IMR-90 (cell line): ENCODE data around the gene CANT1. TPM values are rescaled to one million over a fixed set of nuclear protein-coding genes. Genes with fewer than 3 reads are reported as not detected.

ENCODE experiments used
- ATAC-seq: fragments of 200-7000 bp; cut with Tn5 transposase; 2 replicates; pipeline ENCODE4 v1.9.1; 2020; ENCODE audit warnings: low read depth, mild to moderate bottlenecking, moderate library complexity
- BruUV-seq: library from RNA; stranded (reverse); fragments of 400-500 nt; replicated peaks from 2 replicates; lab custom pipeline; 2021; lab: Mats Ljungman, UMichigan
- CTCF ChIA-PET: fragments of 300-600 bp; formaldehyde crosslinking; extraction: SDS; loops from one replicate; lab custom pipeline; 2021; ENCODE audit warnings: antibody characterized with exemption; lab: Yijun Ruan, JAX
- POLR2A ChIA-PET: fragments of 300-600 bp; sonication (Branson Sonifier 250); formaldehyde crosslinking; loops from one replicate; lab custom pipeline; 2022; ENCODE audit warnings: antibody characterized with exemption; ENCODE audit not compliant: unreplicated experiment; lab: Charles Lee
- DNase-seq: peaks from one replicate; pipeline ENCODE4 v3.0.0; 2013
- H2AFZ ChIP-seq: replicated peaks from 2 replicates; pipeline ENCODE3; 2013; ENCODE audit warnings: low read length, mild to moderate bottlenecking; ENCODE audit not compliant: poor library complexity
- H2AK5ac ChIP-seq: 2 replicates; pipeline ENCODE4 v1.6.1; 2013; ENCODE audit warnings: low read depth, low read length, inconsistent platforms
- H2AK9ac ChIP-seq: replicated peaks from 2 replicates; pipeline ENCODE3; 2013; ENCODE audit warnings: mild to moderate bottlenecking, low read depth, low read length, moderate library complexity; ENCODE audit not compliant: poor library complexity
- H2BK120ac ChIP-seq: 2 replicates; pipeline ENCODE4 v1.6.1; 2013; ENCODE audit warnings: low read depth, low read length, inconsistent platforms
- H2BK15ac ChIP-seq: 3 replicates; pipeline ENCODE4 v1.6.1; 2013; ENCODE audit warnings: low read depth, low read length, inconsistent platforms
- H2BK20ac ChIP-seq: 2 replicates; pipeline ENCODE4 v1.6.1; 2013; ENCODE audit warnings: low read depth, mild to moderate bottlenecking, inconsistent platforms, low read length, moderate library complexity
- H2BK5ac ChIP-seq: 2 replicates; pipeline ENCODE4 v1.6.1; 2013; ENCODE audit warnings: mild to moderate bottlenecking, low read depth, low read length, inconsistent platforms; ENCODE audit not compliant: poor library complexity, severe bottlenecking
- H3K14ac ChIP-seq: replicated peaks from 2 replicates; pipeline ENCODE4 v1.6.1; 2013; ENCODE audit warnings: low read depth, low read length, inconsistent platforms
- H3K18ac ChIP-seq: 2 replicates; pipeline ENCODE4 v1.6.1; 2013; ENCODE audit warnings: low read depth, low read length, control low read depth
- H3K23ac ChIP-seq: 2 replicates; pipeline ENCODE4 v1.6.1; 2013; ENCODE audit warnings: low read depth, low read length, inconsistent platforms
- H3K27ac ChIP-seq: 2 replicates; pipeline ENCODE4 v1.5.1; 2013; ENCODE audit warnings: mild to moderate bottlenecking, control low read depth, low read length; ENCODE audit not compliant: insufficient read depth
- H3K27me3 ChIP-seq: 2 replicates; pipeline ENCODE4 v1.6.1; 2013; ENCODE audit warnings: low read length; ENCODE audit not compliant: control insufficient read depth, insufficient read depth
- H3K36me3 ChIP-seq: 2 replicates; pipeline ENCODE4 v1.6.1; 2013; ENCODE audit warnings: low read length, mixed read lengths; ENCODE audit not compliant: control insufficient read depth, insufficient read depth
- H3K4ac ChIP-seq: 2 replicates; pipeline ENCODE4 v1.6.1; 2013; ENCODE audit warnings: low read depth, low read length, inconsistent platforms
- H3K4me1 ChIP-seq: 2 replicates; pipeline ENCODE4 v1.6.1; 2013; ENCODE audit warnings: low read length, mixed read lengths; ENCODE audit not compliant: control insufficient read depth, insufficient read depth
- H3K4me2 ChIP-seq: 2 replicates; pipeline ENCODE4 v1.6.1; 2013; ENCODE audit warnings: low read depth, mild to moderate bottlenecking, control low read depth, low read length, moderate library complexity
- H3K4me3 ChIP-seq: 2 replicates; pipeline ENCODE4 v1.5.1; 2013; ENCODE audit warnings: low read depth, mild to moderate bottlenecking, control low read depth, low read length, moderate library complexity; ENCODE audit not compliant: insufficient read depth
- H3K56ac ChIP-seq: 2 replicates; pipeline ENCODE4 v1.6.1; 2013; ENCODE audit warnings: low read length, inconsistent platforms; ENCODE audit not compliant: insufficient read depth; ENCODE audit errors: extremely low read depth
- H3K79me1 ChIP-seq, 2 experiments: 2 replicates each; pipeline ENCODE4 v1.6.1; 2013; ENCODE audit warnings: low read length in 2 of 2, inconsistent platforms in 1 of 2, low read depth in 1 of 2
- H3K9ac ChIP-seq: 2 replicates; pipeline ENCODE4 v1.6.1; 2013; ENCODE audit warnings: low read depth, low read length, control low read depth
- H3K9me1 ChIP-seq: 2 replicates; pipeline ENCODE4 v1.6.1; 2013; ENCODE audit warnings: low read length, inconsistent platforms; ENCODE audit not compliant: insufficient read depth
- H3K9me3 ChIP-seq: 2 replicates; pipeline ENCODE4 v1.6.1; 2013; ENCODE audit warnings: low read length; ENCODE audit not compliant: control insufficient read depth, insufficient read depth
- H4K20me1 ChIP-seq: 2 replicates; pipeline ENCODE4 v1.6.1; 2013; ENCODE audit warnings: low read length, inconsistent platforms; ENCODE audit not compliant: insufficient read depth
- H4K5ac ChIP-seq: 2 replicates; pipeline ENCODE4 v1.6.1; 2013; ENCODE audit warnings: mild to moderate bottlenecking, low read depth, low read length, control low read depth
- H4K8ac ChIP-seq, 2 experiments: 2 replicates each; pipeline ENCODE4 v1.6.1; 2013; ENCODE audit warnings: low read depth in 2 of 2, low read length in 2 of 2, control low read depth in 1 of 2, inconsistent platforms in 1 of 2
- H4K91ac ChIP-seq: 2 replicates; pipeline ENCODE4 v1.6.1; 2013; ENCODE audit warnings: low read depth, low read length, inconsistent platforms; ENCODE audit not compliant: insufficient read depth
- BHLHE40 ChIP-seq: fragments of 150-350 bp; IDR thresholded peaks from 2 replicates; pipeline ENCODE4 v1.6.1; 2016; ENCODE audit warnings: mild to moderate bottlenecking, low read depth, low read length
- CEBPB ChIP-seq: IDR thresholded peaks from 2 replicates; pipeline ENCODE4 v1.6.1; 2012; ENCODE audit warnings: low read depth, low read length, improper control_type of control experiment
- MAZ ChIP-seq: IDR thresholded peaks from 2 replicates; pipeline ENCODE4 v1.6.1; 2012; ENCODE audit warnings: low read depth, mild to moderate bottlenecking, low read length, improper control_type of control experiment, moderate library complexity, borderline replicate concordance
- RCOR1 ChIP-seq: IDR thresholded peaks from 2 replicates; pipeline ENCODE4 v1.6.1; 2012; ENCODE audit warnings: mild to moderate bottlenecking, low read length, improper control_type of control experiment; ENCODE audit not compliant: insufficient replicate concordance
- RFX5 ChIP-seq: IDR thresholded peaks from 2 replicates; pipeline ENCODE4 v1.8.0; 2012; ENCODE audit warnings: low read depth, mild to moderate bottlenecking, low read length, moderate library complexity
- WGBS, 2 experiments: methylation state at CpG; one replicate each; pipeline versions ENCODE4 v1.1.5 to v1.1.7; 2013; ENCODE audit warnings: missing lambda C conversion rate in 2 of 2; ENCODE audit not compliant: insufficient read length in 1 of 2; ENCODE audit errors: extremely low coverage in 2 of 2; 5-methylcytosine and 5-hydroxymethylcytosine counted together
- dilution Hi-C: fragments of 300-500 bp; cut with HindIII; formaldehyde crosslinking; loops from one replicate; pipeline ENCODE4 v1.14.3; 2018; ENCODE audit warnings: low sequenced_read_pairs; ENCODE audit not compliant: unreplicated experiment
- in situ Hi-C: fragments of 300-500 bp; cut with MboI; formaldehyde crosslinking; loops from 3 replicates; pipeline ENCODE4 v1.14.3; 2019; ENCODE audit warnings: low sequenced_read_pairs, inconsistent platforms, mixed read lengths
- intact Hi-C: fragments of 100-400 bp; cut with micrococcal nuclease; formaldehyde crosslinking; loops from 2 replicates; pipeline ENCODE4 v1.10.0; 2022
- polyA plus RNA-seq, 3 experiments: library from polyadenylated mRNA; depleted of rRNA; stranded (reverse); fragments of >200 nt; gene quantifications; 2 replicates each; pipeline ENCODE4 v1.2.3, GENCODE V29; 2012; ENCODE audit warnings: low replicate concordance in 1 of 3
- total RNA-seq: library from RNA; depleted of rRNA; stranded (reverse); fragments of >200 nt; gene quantifications from 2 replicates; pipeline ENCODE4 v1.2.3, GENCODE V29; 2012
- TF ChIP-seq, protein P1 (sequence below): fragments of 150-350 bp; IDR thresholded peaks from 2 replicates; pipeline ENCODE4 v1.6.1; 2017; ENCODE audit warnings: mild to moderate bottlenecking, antibody characterized with exemption, low read length, low read depth

The CANT1 gene
- total and polyA plus RNA-seq, 2 of the 4 experiments (the other 2 are of a cell fraction) = 51.8 to 73.4 TPM

DNA sequence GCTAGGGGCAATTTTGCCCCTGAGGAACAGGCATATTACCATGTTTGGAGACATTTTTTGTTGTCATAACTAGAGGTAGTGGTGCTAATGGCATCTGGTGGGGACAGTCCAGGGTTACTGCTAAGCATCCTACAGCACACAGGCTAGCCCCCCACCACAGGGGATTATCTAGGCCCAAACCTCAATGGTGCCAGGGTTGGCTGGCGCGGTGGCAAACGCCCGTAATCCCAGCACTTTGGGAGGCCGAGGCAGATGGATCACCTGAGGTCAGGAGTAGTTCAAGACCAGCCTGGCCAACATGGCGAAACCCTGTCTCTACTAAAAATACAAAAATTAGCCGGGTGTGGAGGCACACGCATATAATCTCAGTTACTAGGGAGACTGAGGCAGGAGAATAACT is 29.6 kb upstream of the CANT1 start:
- H3K23ac ChIP-seq = no peak overlapping the region
- H2AFZ ChIP-seq = no peak overlapping the region
- ChIA-PET CTCF (no interaction called here), POLR2A (no interaction called here)
- H2BK20ac ChIP-seq = peak overlapping the region; percentile 88; the same call in 1 of the 2 replicates
- peak overlapping the region; percentile 20 for H3K14ac ChIP-seq
- peak overlapping the region; percentile 48 to 59; a peak in 3 of 4 replicates for H4K8ac ChIP-seq
- no peaks in the 10 kb centered on the region for H3K36me3 ChIP-seq
- peak overlapping the region; percentile 52; the same call in 1 of the 2 replicates for H4K91ac ChIP-seq
- 0 out of 4 replicates have a peak, but pooled peaks cover 0 to 10% of the 10 kb centered on the region in 2 experiments for H3K79me1 ChIP-seq
- intact Hi-C loops (no loop called here), in situ Hi-C loops (no loop called here), dilution Hi-C loops (no loop called here)
- H3K4me2 ChIP-seq = no peak overlapping the region
- TF ChIP-seq, protein P1, sequence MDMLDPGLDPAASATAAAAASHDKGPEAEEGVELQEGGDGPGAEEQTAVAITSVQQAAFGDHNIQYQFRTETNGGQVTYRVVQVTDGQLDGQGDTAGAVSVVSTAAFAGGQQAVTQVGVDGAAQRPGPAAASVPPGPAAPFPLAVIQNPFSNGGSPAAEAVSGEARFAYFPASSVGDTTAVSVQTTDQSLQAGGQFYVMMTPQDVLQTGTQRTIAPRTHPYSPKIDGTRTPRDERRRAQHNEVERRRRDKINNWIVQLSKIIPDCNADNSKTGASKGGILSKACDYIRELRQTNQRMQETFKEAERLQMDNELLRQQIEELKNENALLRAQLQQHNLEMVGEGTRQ = no peak
- TF ChIP-seq RFX5 = no peak
- no peak for TF ChIP-seq CEBPB
- no peak for TF ChIP-seq RCOR1
- TF ChIP-seq BHLHE40 = no peak
- TF ChIP-seq MAZ = no peak
- H3K9me1 ChIP-seq = peaks cover 25% of the 10 kb centered on the region
- H3K27ac ChIP-seq = peak overlapping the region; percentile 64
- ATAC-seq = no peak
- no peak for DNase-seq
- H3K27me3 ChIP-seq = no peaks in the 10 kb centered on the region
- peak overlapping the region; percentile 62 for H3K4ac ChIP-seq
- peak overlapping the region; percentile 70; the same call in 1 of the 2 replicates for H2AK5ac ChIP-seq
- BruUV-seq = no TSS peak
- peak overlapping the region; percentile 97 for H2BK5ac ChIP-seq
- peak overlapping the region; percentile 94; the same call in 1 of the 3 replicates for H2BK15ac ChIP-seq
- no peak overlapping the region for H3K4me3 ChIP-seq
- peaks cover 22% of the 10 kb centered on the region for H3K4me1 ChIP-seq
- H3K56ac ChIP-seq = no peak overlapping the region
- 100% methylated on average over 4 of the region's 8 CpGs; no CpG with 5 or more reads in 1 of the 2 experiments for WGBS, 2 experiments
- H4K5ac ChIP-seq = peak overlapping the region; percentile 67; the same call in 1 of the 2 replicates
- no peak overlapping the region for H3K9ac ChIP-seq
- H2BK120ac ChIP-seq = peak overlapping the region; percentile 97
- H4K20me1 ChIP-seq = no peaks in the 10 kb centered on the region; the same call in 1 of the 2 replicates
- H3K18ac ChIP-seq = peak overlapping the region; percentile 21; the same call in 1 of the 2 replicates
- no peaks in the 10 kb centered on the region for H3K9me3 ChIP-seq
- no peak overlapping the region for H2AK9ac ChIP-seq
